ENCODE measurements around the gene ABCC4. TPM values are rescaled to one million over a fixed set of nuclear protein-coding genes. Genes with fewer than 3 reads are reported as not detected.

ABCC4 gene
- total and polyA plus RNA-seq, 9 of the 15 experiments (the other 6 are each of a cell fraction or from before 2014, with no cell fraction given), result 9.4 to 46.1 (median 25.4) TPM

GRCh38 chr13:95207769-95208366, 93.4 kb downstream of the ABCC4 start (continued):
- TF ChIP-seq, protein P1, sequence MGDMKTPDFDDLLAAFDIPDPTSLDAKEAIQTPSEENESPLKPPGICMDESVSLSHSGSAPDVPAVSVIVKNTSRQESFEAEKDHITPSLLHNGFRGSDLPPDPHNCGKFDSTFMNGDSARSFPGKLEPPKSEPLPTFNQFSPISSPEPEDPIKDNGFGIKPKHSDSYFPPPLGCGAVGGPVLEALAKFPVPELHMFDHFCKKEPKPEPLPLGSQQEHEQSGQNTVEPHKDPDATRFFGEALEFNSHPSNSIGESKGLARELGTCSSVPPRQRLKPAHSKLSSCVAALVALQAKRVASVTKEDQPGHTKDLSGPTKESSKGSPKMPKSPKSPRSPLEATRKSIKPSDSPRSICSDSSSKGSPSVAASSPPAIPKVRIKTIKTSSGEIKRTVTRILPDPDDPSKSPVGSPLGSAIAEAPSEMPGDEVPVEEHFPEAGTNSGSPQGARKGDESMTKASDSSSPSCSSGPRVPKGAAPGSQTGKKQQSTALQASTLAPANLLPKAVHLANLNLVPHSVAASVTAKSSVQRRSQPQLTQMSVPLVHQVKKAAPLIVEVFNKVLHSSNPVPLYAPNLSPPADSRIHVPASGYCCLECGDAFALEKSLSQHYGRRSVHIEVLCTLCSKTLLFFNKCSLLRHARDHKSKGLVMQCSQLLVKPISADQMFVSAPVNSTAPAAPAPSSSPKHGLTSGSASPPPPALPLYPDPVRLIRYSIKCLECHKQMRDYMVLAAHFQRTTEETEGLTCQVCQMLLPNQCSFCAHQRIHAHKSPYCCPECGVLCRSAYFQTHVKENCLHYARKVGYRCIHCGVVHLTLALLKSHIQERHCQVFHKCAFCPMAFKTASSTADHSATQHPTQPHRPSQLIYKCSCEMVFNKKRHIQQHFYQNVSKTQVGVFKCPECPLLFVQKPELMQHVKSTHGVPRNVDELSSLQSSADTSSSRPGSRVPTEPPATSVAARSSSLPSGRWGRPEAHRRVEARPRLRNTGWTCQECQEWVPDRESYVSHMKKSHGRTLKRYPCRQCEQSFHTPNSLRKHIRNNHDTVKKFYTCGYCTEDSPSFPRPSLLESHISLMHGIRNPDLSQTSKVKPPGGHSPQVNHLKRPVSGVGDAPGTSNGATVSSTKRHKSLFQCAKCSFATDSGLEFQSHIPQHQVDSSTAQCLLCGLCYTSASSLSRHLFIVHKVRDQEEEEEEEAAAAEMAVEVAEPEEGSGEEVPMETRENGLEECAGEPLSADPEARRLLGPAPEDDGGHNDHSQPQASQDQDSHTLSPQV (IDR thresholded peaks at IDR 0.05), result peak; percentile 71
- no peak for TF ChIP-seq ZNF232 (CRISPR knock-in tag; IDR thresholded peaks at IDR 0.05)
- TF ChIP-seq FOXM1 (IDR thresholded peaks at IDR 0.05; ENCODE audit: low read depth), result no peak
- no peak for TF ChIP-seq FOXM1 (CRISPR knock-in tag; IDR thresholded peaks at IDR 0.05; ENCODE audit: low read depth)
- no peak for TF ChIP-seq GTF3C2 (IDR thresholded peaks at IDR 0.05; ENCODE audit: borderline replicate concordance, extremely low read depth, insufficient read length)
- TF ChIP-seq ZNF24 (IDR thresholded peaks at IDR 0.05), result no peak
- TF ChIP-seq, protein P2, sequence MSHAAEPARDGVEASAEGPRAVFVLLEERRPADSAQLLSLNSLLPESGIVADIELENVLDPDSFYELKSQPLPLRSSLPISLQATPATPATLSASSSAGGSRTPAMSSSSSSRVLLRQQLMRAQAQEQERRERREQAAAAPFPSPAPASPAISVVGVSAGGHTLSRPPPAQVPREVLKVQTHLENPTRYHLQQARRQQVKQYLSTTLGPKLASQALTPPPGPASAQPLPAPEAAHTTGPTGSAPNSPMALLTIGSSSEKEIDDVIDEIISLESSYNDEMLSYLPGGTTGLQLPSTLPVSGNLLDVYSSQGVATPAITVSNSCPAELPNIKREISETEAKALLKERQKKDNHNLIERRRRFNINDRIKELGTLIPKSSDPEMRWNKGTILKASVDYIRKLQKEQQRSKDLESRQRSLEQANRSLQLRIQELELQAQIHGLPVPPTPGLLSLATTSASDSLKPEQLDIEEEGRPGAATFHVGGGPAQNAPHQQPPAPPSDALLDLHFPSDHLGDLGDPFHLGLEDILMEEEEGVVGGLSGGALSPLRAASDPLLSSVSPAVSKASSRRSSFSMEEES (CRISPR knock-in tag; IDR thresholded peaks at IDR 0.05), result 0 out of 2 replicates have a peak, but pooled peaks have one; percentile 2
- TF ChIP-seq DMBX1 (CRISPR knock-in tag; IDR thresholded peaks at IDR 0.05; ENCODE audit: borderline replicate concordance), result 0 out of 2 replicates have a peak, but pooled peaks have one; percentile 49
- TF ChIP-seq MXD1 (CRISPR knock-in tag; IDR thresholded peaks at IDR 0.05; ENCODE audit: borderline replicate concordance, poor library complexity, severe bottlenecking), result no peak
- TF ChIP-seq GATA2 (CRISPR knock-in tag; IDR thresholded peaks at IDR 0.05), result no peak
- TF ChIP-seq ZNF282 (CRISPR knock-in tag; IDR thresholded peaks at IDR 0.05), result no peak
- no peak for TF ChIP-seq ARID3B (CRISPR knock-in tag; IDR thresholded peaks at IDR 0.05; ENCODE audit: borderline replicate concordance)
- no peak for TF ChIP-seq FOXA1 (IDR thresholded peaks at IDR 0.05; ENCODE audit: borderline replicate concordance)
- 0 out of 2 replicates have a peak, but pooled peaks have one; percentile 27 for TF ChIP-seq SOX6 (IDR thresholded peaks at IDR 0.05)
- no peak for TF ChIP-seq HOXB6 (CRISPR knock-in tag; IDR thresholded peaks at IDR 0.05; ENCODE audit: borderline replicate concordance)
- TF ChIP-seq PTRF (tag; IDR thresholded peaks at IDR 0.05), result no peak
- peak; percentile 57; the same call in 1 of the 2 replicates for TF ChIP-seq CXXC5 (CRISPR knock-in tag; IDR thresholded peaks at IDR 0.05)

All from K562 (cell line).